Muscle layer of colon (tissue), 2 donors: ENCODE measurements around the gene DLK2.
"Not testable (repeated sequence)": the region's sequence is repeated elsewhere in the genome, so short reads cannot be mapped to it uniquely, and the experiment has no call there.

Experiments
- H3K27ac ChIP-seq: one replicate; pipeline ENCODE4 v1.7.0; 2013; ENCODE audit warnings: low read depth, mild to moderate bottlenecking, low read length, moderate library complexity
- H3K27me3 ChIP-seq, 2 donors: one replicate each; pipeline ENCODE4 v1.7.0; 2013; ENCODE audit warnings: low read length in 2 of 2, mild to moderate bottlenecking in 2 of 2; ENCODE audit not compliant: insufficient read depth in 2 of 2, control insufficient read depth in 1 of 2
- H3K36me3 ChIP-seq: one replicate; pipeline ENCODE4 v1.7.0; 2013; ENCODE audit warnings: mild to moderate bottlenecking, low read length; ENCODE audit not compliant: insufficient read depth
- H3K4me1 ChIP-seq: one replicate; pipeline ENCODE4 v1.7.0; 2013; ENCODE audit warnings: mild to moderate bottlenecking, low read length; ENCODE audit not compliant: insufficient read depth
- H3K4me3 ChIP-seq, 2 donors: one replicate each; pipeline ENCODE4 v1.7.0; 2013; ENCODE audit warnings: low read length in 2 of 2, low read depth in 1 of 2, mild to moderate bottlenecking in 1 of 2, moderate library complexity in 1 of 2
- H3K9ac ChIP-seq: one replicate; pipeline ENCODE4 v1.7.0; 2013; ENCODE audit warnings: low read length
- H3K9me3 ChIP-seq: one replicate; pipeline ENCODE4 v1.7.0; 2013; ENCODE audit warnings: mild to moderate bottlenecking, low read length
- donor health status: abdominal sarcoma.
- donor health status: Adenocarcinoma of cecum.

Gene DLK2

GRCh38 chr6:43464337-43464736 is 9.0 kb upstream of the DLK2 start:
- Histone ChIP-seq H3K4me3 (no peak overlapping the region), H3K36me3 (no peaks in the 10 kb centered on the region), H3K4me1 (no peaks in the 10 kb centered on the region), H3K27me3 (peaks cover 0 to 4% of the 10 kb centered on the region in 2 donors), H3K9ac (no peak overlapping the region), H3K9me3 (no peaks in the 10 kb centered on the region), H3K27ac (no peak overlapping the region)

- Histone ChIP-seq H3K27ac (no peak overlapping the region), H3K9me3 (no peaks in the 10 kb centered on the region), H3K4me3 (no peak overlapping the region), H3K36me3 (no peaks in the 10 kb centered on the region), H3K9ac (no peak overlapping the region), H3K27me3 (peaks cover 0 to 13% of the 10 kb centered on the region in 2 donors), H3K4me1 (no peaks in the 10 kb centered on the region)
These were observed 6.6 kb upstream of the DLK2 start for GRCh38 chr6:43461936-43462335.

DNA sequence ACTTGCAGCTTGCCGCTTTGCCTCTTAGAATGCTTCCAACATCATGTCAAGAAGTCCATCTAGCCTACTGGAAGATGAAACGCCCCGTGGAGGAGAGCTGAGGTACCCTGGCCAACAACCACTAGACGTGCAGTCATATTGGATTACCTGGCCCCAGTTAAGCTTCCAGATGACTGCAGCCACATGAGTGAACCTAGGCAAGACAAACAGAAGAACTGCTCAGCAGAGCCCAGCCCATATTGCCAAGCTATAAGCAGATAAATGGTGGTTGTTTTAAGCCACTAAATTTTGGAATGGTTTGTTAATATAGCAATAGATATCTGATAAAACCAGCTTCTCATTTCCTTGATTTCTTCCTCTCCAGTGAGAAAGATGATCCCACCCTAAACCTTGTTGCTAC is 4.7 kb upstream of the DLK2 start:
- Histone ChIP-seq H3K27me3 (peaks cover 7 to 28% of the 10 kb centered on the region in 2 donors), H3K36me3 (no peaks in the 10 kb centered on the region), H3K9me3 (no peaks in the 10 kb centered on the region), H3K9ac (no peak overlapping the region), H3K4me3 (no peak overlapping the region), H3K4me1 (peaks cover under 1% of the 10 kb centered on the region), H3K27ac (no peak overlapping the region)

DNA sequence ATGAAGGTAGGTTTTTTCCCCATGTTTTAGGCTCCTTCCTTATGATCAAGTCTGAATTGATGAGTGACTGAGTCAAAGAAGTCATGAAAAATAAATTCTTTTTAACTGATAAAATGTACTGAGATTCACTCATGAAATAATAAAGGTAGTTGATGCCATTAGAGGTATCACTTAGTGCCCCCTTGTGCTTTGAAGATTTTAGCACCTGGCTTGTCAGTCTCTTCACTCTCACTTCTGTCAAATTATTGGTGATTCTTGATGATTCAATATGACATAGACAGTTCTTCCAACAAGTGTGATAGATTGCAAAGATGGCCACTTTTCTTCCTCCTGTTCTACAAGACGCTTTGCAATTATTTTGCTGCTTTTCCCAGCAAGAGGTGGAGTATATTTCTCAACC is 4.2 kb upstream of the DLK2 start:
- no peak overlapping the region for H3K4me3 ChIP-seq
- H3K9ac ChIP-seq, result no peak overlapping the region
- peaks cover 4% of the 10 kb centered on the region for H3K4me1 ChIP-seq
- peaks cover 7 to 33% of the 10 kb centered on the region in 2 donors for H3K27me3 ChIP-seq
- no peaks in the 10 kb centered on the region for H3K9me3 ChIP-seq
- no peaks in the 10 kb centered on the region for H3K36me3 ChIP-seq
- no peak overlapping the region for H3K27ac ChIP-seq

DNA sequence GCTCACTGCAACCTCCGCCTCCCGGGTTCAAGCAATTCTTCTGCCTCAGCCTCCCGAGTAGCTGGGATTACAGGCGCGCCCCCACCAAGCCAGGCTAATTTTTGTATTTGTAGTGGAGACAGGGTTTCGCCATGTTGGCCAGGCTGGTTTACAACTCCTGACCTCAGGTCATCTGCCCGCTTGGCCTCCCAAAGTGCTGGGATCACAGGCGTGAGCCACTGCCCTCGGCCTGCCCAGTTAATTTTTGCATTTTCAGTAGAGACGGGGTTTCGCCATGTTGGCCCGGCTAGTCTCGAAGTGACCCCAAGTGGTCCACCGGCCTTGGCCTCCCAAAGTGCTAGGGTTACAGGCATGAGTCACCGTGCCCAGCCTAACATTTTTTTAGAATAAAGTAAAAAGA is 2.8 kb upstream of the DLK2 start:
- H3K4me3 ChIP-seq, H3K36me3 ChIP-seq, H3K4me1 ChIP-seq, H3K9me3 ChIP-seq, H3K27ac ChIP-seq, H3K9ac ChIP-seq: not testable (repeated sequence)
- H3K27me3 ChIP-seq, result peaks cover 7 to 33% of the 10 kb centered on the region in 2 donors

DNA sequence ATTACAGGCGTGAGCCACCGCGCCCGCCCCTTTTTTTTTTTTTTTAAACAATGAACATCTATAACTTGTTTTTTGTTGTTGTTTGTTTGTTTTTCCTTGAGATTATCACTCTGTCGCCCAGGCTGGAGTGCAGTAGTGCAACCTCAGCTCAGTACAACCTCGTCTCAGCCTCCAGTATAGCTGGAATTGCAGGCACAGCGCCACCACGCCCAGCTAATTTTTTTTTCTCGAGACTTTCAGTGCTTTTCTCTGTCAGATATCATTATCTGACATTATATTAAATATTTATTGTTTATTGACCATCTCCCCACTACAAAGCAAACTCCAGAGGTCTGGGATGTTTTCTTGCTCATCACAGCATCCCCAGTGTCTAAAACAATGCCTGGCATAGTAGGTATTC is 2.3 kb upstream of the DLK2 start:
- H3K4me3 ChIP-seq, result no peak overlapping the region
- no peak overlapping the region for H3K27ac ChIP-seq
- H3K9ac ChIP-seq, result no peak overlapping the region
- H3K27me3 ChIP-seq, result peaks cover 7 to 33% of the 10 kb centered on the region in 2 donors
- peaks cover 4% of the 10 kb centered on the region for H3K4me1 ChIP-seq
- H3K36me3 ChIP-seq, result no peaks in the 10 kb centered on the region
- H3K9me3 ChIP-seq, result no peaks in the 10 kb centered on the region

GRCh38 chr6:43454696-43455530 is 435 bp downstream of the DLK2 start:
- H3K9ac ChIP-seq, result no peak overlapping the region
- peak overlapping the region; percentile 35 to 47 for H3K4me3 ChIP-seq

GRCh38 chr6:43454290-43454695 is 1.1 kb downstream of the DLK2 start:
- H3K36me3 ChIP-seq, result peaks cover 8% of the 10 kb centered on the region
- no peak overlapping the region for H3K4me3 ChIP-seq
- peaks cover 7 to 33% of the 10 kb centered on the region in 2 donors for H3K27me3 ChIP-seq
- H3K9ac ChIP-seq, result no peak overlapping the region
- H3K9me3 ChIP-seq, result no peaks in the 10 kb centered on the region
- H3K4me1 ChIP-seq, result peaks cover 4% of the 10 kb centered on the region
- no peak overlapping the region for H3K27ac ChIP-seq

More at GRCh38 chr6:43454696-43455530, 435 bp downstream of the DLK2 start:
- H3K27ac ChIP-seq, result no peak overlapping the region
- H3K27me3 ChIP-seq, result peaks cover 7 to 33% of the 10 kb centered on the region in 2 donors
- H3K4me1 ChIP-seq, result peaks cover 4% of the 10 kb centered on the region
- H3K9me3 ChIP-seq, result no peaks in the 10 kb centered on the region
- H3K36me3 ChIP-seq, result peaks cover 2% of the 10 kb centered on the region

GRCh38 chr6:43453831-43454230 is 1.5 kb downstream of the DLK2 start:
- H3K9ac ChIP-seq, result no peak overlapping the region
- no peaks in the 10 kb centered on the region for H3K9me3 ChIP-seq
- no peak overlapping the region for H3K4me3 ChIP-seq
- H3K36me3 ChIP-seq, result peaks cover 13% of the 10 kb centered on the region
- H3K27me3 ChIP-seq, result peaks cover 7 to 33% of the 10 kb centered on the region in 2 donors
- H3K27ac ChIP-seq, result no peak overlapping the region
- peaks cover 4% of the 10 kb centered on the region for H3K4me1 ChIP-seq

DNA sequence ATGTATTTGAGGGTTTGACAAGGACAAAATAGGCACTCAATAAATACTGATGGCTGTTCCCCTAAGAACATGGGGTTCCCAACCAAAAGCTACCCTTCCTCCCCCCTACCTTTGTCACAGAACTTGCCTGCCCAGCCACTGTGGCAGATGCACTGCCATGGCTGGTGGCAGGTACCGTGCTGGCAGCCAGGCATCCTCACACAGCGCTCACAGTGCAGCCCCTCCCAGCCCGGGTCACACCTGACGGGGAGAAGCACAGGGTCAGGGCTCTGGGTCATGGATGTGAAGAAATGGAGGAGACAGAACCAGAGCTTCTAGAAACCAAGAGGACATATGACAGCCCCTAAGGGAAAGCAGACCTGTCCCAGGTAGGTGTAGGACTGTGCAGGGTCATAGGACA is 2.5 kb downstream of the DLK2 start:
- Histone ChIP-seq H3K36me3 (peaks cover 22% of the 10 kb centered on the region), H3K9me3 (no peaks in the 10 kb centered on the region), H3K4me3 (no peak overlapping the region), H3K27me3 (peaks cover 7 to 30% of the 10 kb centered on the region in 2 donors), H3K9ac (no peak overlapping the region), H3K27ac (no peak overlapping the region), H3K4me1 (peaks cover 4% of the 10 kb centered on the region)

DNA sequence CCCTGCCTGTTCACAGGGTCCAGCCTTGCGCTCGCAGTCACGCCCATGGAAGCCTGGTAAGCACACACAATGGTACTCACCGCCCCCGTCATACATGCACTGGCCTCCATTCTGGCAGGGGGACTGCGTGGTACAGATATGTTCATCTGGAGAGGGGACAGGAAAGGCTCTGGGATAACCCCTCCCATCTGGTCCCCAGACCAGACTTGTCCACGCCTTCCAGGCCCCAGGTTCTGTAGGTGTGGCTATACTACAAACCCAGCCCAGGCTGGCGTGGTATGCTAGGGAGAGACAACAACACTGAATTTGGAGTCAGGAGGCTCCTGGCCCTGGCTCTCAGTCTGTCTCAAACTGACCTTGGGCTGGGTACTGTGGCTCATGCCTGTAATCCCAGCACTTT is 3.4 kb downstream of the DLK2 start:
- Histone ChIP-seq H3K4me3 (no peak overlapping the region), H3K9me3 (no peaks in the 10 kb centered on the region), H3K9ac (no peak overlapping the region), H3K4me1 (peaks cover 4% of the 10 kb centered on the region), H3K27me3 (peaks cover 7 to 20% of the 10 kb centered on the region in 2 donors), H3K27ac (no peak overlapping the region), H3K36me3 (peaks cover 31% of the 10 kb centered on the region)

GRCh38 chr6:43451348-43451747 is 4.0 kb downstream of the DLK2 start:
- Histone ChIP-seq H3K27me3 (peaks cover 6 to 14% of the 10 kb centered on the region in 2 donors), H3K9me3 (no peaks in the 10 kb centered on the region), H3K36me3 (peaks cover 33% of the 10 kb centered on the region), H3K27ac (no peak overlapping the region), H3K4me1 (peaks cover 4% of the 10 kb centered on the region), H3K9ac (no peak overlapping the region), H3K4me3 (no peak overlapping the region)
